HEK293 (cell line): ENCODE measurements around the gene IFITM1.
A peak's percentile ranks its signal among the peaks of the same experiment; 100 is the strongest.
"Not testable (repeated sequence)": the region's sequence is repeated elsewhere in the genome, so short reads cannot be mapped to it uniquely, and the experiment has no call there.

Source experiments
- CTCF ChIA-PET: fragments of 350-600 bp; formaldehyde crosslinking; extraction: SDS; loops from one replicate; lab custom pipeline; 2021; ENCODE audit warnings: antibody characterized with exemption; lab: Yijun Ruan, JAX
- POLR2A ChIA-PET: fragments of 300-600 bp; formaldehyde crosslinking; extraction: SDS; loops from one replicate; lab custom pipeline; 2020; ENCODE audit warnings: antibody characterized with exemption, inconsistent platforms; lab: Yijun Ruan, JAX
- H3K27ac ChIP-seq: fragments of 200-500 bp; sonication (Bioruptor generic); 2 replicates; pipeline ENCODE4 v1.5.1; 2014; ENCODE audit warnings: low read depth, low read length, control low read depth, inconsistent platforms; ENCODE audit errors: extremely low read depth
- H3K36me3 ChIP-seq, 2 experiments: fragments of 200-500 bp in 1 of 2; sonication (Bioruptor generic) in 1 of 2; 1 replicate in 1 of 2; 2 replicates in 1 of 2; pipeline ENCODE4 v1.5.1; 2014 to 2017; ENCODE audit warnings: inconsistent platforms in 2 of 2, low read length in 2 of 2; ENCODE audit not compliant: control insufficient read depth in 2 of 2, insufficient read depth in 1 of 2
- H3K4me1 ChIP-seq: fragments of 200-500 bp; sonication (Bioruptor generic); 2 replicates; pipeline ENCODE4 v1.5.1; 2014; ENCODE audit warnings: mild to moderate bottlenecking, low read length, inconsistent platforms; ENCODE audit not compliant: control insufficient read depth, insufficient read depth
- H3K4me3 ChIP-seq: 2 replicates; pipeline ENCODE4 v1.5.1; 2011; ENCODE audit warnings: low read depth, mild to moderate bottlenecking, control low read depth, low read length, moderate library complexity
- H3K9me3 ChIP-seq: fragments of 200-500 bp; sonication (Bioruptor generic); 2 replicates; pipeline ENCODE4 v1.5.1; 2014; ENCODE audit warnings: low read depth, low read length, inconsistent platforms; ENCODE audit not compliant: control insufficient read depth, insufficient read depth
- AEBP2 ChIP-seq: fragments of 450-650 bp; formaldehyde crosslinking; IDR thresholded peaks from 2 replicates; pipeline ENCODE4 v1.5.1; 2016; ENCODE audit warnings: missing biosample characterization, missing genetic modification characterization, borderline replicate concordance
- PRDM2 ChIP-seq: fragments of 450-650 bp; formaldehyde crosslinking; IDR thresholded peaks from 2 replicates; pipeline ENCODE4 v1.5.1; 2016; ENCODE audit warnings: missing biosample characterization, missing genetic modification characterization, borderline replicate concordance
- PRDM4 ChIP-seq: fragments of 450-650 bp; formaldehyde crosslinking; IDR thresholded peaks from 2 replicates; pipeline ENCODE4 v1.5.1; 2017; ENCODE audit warnings: missing biosample characterization, missing genetic modification characterization
- REST ChIP-seq: fragments of 450-650 bp; formaldehyde crosslinking; IDR thresholded peaks from 2 replicates; pipeline ENCODE4 v1.5.1; 2016; ENCODE audit warnings: missing biosample characterization, missing genetic modification characterization
- ZBTB26 ChIP-seq: fragments of 450-650 bp; formaldehyde crosslinking; optimal IDR thresholded peaks from 2 replicates; pipeline ENCODE3; 2016; ENCODE audit warnings: missing biosample characterization, mild to moderate bottlenecking, missing genetic modification characterization
- ZBTB49 ChIP-seq: fragments of 450-650 bp; formaldehyde crosslinking; IDR thresholded peaks from 2 replicates; pipeline ENCODE4 v1.5.1; 2016; ENCODE audit warnings: missing biosample characterization, missing genetic modification characterization, low read depth
- ZNF146 ChIP-seq: fragments of 450-650 bp; formaldehyde crosslinking; IDR thresholded peaks from 2 replicates; pipeline ENCODE4 v1.5.1; 2016; ENCODE audit warnings: missing biosample characterization, missing genetic modification characterization
- ZNF239 ChIP-seq: fragments of 450-650 bp; formaldehyde crosslinking; IDR thresholded peaks from 2 replicates; pipeline ENCODE4 v1.5.1; 2016; ENCODE audit warnings: missing biosample characterization, missing genetic modification characterization
- ZNF626 ChIP-seq: fragments of 450-650 bp; sonication (Bioruptor Pico); formaldehyde crosslinking; IDR thresholded peaks from 2 replicates; pipeline ENCODE4 v1.5.1; 2018; ENCODE audit warnings: missing biosample characterization, missing genetic modification characterization, inconsistent platforms
- ZNF701 ChIP-seq: fragments of 450-650 bp; formaldehyde crosslinking; IDR thresholded peaks from 2 replicates; pipeline ENCODE4 v1.5.1; 2016; ENCODE audit warnings: missing biosample characterization, missing genetic modification characterization
- ZNF707 ChIP-seq: fragments of 450-650 bp; formaldehyde crosslinking; IDR thresholded peaks from 2 replicates; pipeline ENCODE4 v1.5.1; 2016; ENCODE audit warnings: missing biosample characterization, missing genetic modification characterization

The IFITM1 gene

GRCh38 chr11:319121-319887 lies 5.5 kb downstream of the IFITM1 start:
- POLR2A ChIA-PET, H3K36me3 ChIP-seq, H3K4me3 ChIP-seq, H3K4me1 ChIP-seq, H3K9me3 ChIP-seq, H3K27ac ChIP-seq: not testable (repeated sequence)
- CTCF ChIA-PET: interaction anchor here (1.4 kb wide), 1 partner anchor 10 kb away, joined by 5 read pairs; no protein-coding TSS in a partner anchor
- peak; percentile 18 for TF ChIP-seq ZBTB26 (tag by site-specific recombination)

- H3K36me3 ChIP-seq, H3K4me3 ChIP-seq, H3K9me3 ChIP-seq, H3K4me1 ChIP-seq, POLR2A ChIA-PET, H3K27ac ChIP-seq: not testable (repeated sequence)
- CTCF ChIA-PET: interaction anchor here (1.4 kb wide), 1 partner anchor 10 kb away, joined by 5 read pairs; no protein-coding TSS in a partner anchor
These were observed 6.0 kb downstream of the IFITM1 start for GRCh38 chr11:319888-320273.

GRCh38 chr11:324156-324555 lies 10.3 kb downstream of the IFITM1 start:
- Histone ChIP-seq H3K4me1 (no peaks in the 10 kb centered on the region), H3K9me3 (no peaks in the 10 kb centered on the region), H3K4me3 (no peak overlapping the region), H3K36me3 (no peaks in the 10 kb centered on the region), H3K27ac (no peak overlapping the region)
- ChIA-PET POLR2A (interaction anchor here (1.6 kb wide), 1 partner anchor 32 kb away, joined by 5 read pairs; no protein-coding TSS in a partner anchor), CTCF (interaction anchor here (0.6 kb wide), 1 partner anchor 72 kb away, joined by 4 read pairs; no protein-coding TSS in a partner anchor)
- TF ChIP-seq ZNF239 (tag by site-specific recombination) (no peak), REST (no peak), ZNF707 (no peak), ZBTB49 (no peak), PRDM4 (tag by site-specific recombination) (no peak), ZNF146 (tag by site-specific recombination) (no peak), PRDM2 (tag by site-specific recombination) (no peak), ZNF626 (tag by site-specific recombination) (no peak), AEBP2 (tag by site-specific recombination) (no peak), ZNF701 (tag by site-specific recombination) (no peak)
